Stimulated activated CD4-positive, alpha-beta T cell treated with anti-CD3 and anti-CD28 coated beads, Interleukin-1b, Interleukin-23, amount 100 ng/mL, for 48 hours (primary cell): Measurements from ENCODE around the gene ANKH.

Experiments
- DNase-seq: peaks from one replicate; pipeline ENCODE4 v3.0.0-alpha.2; 2020

ANKH gene

GRCh38 chr5:14757850-14758249, 113.7 kb downstream of the ANKH start:
- no peak for DNase-seq

DNA sequence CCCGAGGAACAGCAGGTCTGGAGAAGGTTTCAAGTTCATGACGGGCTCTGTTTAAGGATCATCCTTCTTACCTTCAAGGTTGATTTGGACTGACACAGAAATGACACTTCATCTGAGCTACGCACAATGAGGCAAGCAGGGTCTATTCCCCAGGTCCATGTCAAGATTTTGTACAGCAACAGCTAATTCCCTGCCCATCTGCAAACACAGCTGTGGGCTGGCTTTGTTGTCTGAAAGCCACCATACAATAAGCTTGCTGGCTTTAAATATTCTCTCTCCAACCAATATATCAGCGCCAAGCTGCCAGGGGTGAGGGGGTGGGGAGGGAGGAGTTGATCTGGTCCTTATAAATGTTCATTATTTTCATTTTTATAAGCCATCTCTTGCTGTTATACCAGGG, 115.1 kb downstream of the ANKH start:
- DNase-seq, result no peak

GRCh38 chr5:14753947-14754346, 117.6 kb downstream of the ANKH start:
- DNase-seq, result no peak

DNA sequence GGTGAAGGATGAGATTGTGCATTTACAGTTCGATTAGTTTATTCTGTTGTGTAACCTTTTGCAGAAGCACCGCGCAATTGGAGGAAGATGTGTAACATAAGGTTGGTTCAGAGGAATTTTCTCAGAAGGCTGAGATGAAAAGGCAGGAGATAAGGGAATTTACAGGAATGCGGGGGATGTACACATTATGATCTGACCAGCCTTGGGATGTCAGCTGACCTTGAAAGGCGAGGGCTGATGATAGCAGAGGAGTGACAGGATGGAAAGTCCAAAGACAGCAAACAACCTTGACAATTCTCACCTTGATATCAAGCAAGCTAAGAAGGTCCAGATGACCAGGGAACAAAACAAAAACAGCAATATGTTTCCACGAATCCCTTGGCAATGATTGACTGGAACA, 118.3 kb downstream of the ANKH start:
- DNase-seq, result no peak

- no peak for DNase-seq
Measured at GRCh38 chr5:14752497-14753071, 119.0 kb downstream of the ANKH start.

GRCh38 chr5:14750712-14751111, 120.9 kb downstream of the ANKH start:
- DNase-seq, result no peak

GRCh38 chr5:14749579-14750101, 121.9 kb downstream of the ANKH start:
- no peak for DNase-seq

GRCh38 chr5:14748180-14748900, 123.2 kb downstream of the ANKH start:
- no peak for DNase-seq

DNA sequence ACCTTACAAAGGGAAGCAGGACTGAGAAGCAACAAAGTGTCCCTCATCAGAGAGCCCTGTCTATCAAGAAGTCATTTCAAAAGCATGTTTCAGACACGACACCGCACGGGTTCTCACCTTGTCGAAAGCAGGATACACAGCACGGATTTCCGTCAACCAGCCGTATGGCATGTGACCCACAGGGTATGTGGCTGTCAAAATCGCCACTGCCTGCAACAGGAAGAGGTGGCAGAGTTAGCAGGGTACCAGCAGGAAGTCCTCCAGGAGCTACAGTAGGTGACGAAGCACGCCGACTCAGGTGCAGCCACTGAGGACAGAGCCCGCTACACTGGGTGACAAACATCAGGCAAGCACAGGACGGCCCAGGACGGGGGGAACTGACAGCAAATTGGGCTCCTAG, 125.8 kb downstream of the ANKH start:
- DNase-seq, result peak; percentile 11

GRCh38 chr5:14745188-14745563, 126.4 kb downstream of the ANKH start:
- no peak for DNase-seq

DNA sequence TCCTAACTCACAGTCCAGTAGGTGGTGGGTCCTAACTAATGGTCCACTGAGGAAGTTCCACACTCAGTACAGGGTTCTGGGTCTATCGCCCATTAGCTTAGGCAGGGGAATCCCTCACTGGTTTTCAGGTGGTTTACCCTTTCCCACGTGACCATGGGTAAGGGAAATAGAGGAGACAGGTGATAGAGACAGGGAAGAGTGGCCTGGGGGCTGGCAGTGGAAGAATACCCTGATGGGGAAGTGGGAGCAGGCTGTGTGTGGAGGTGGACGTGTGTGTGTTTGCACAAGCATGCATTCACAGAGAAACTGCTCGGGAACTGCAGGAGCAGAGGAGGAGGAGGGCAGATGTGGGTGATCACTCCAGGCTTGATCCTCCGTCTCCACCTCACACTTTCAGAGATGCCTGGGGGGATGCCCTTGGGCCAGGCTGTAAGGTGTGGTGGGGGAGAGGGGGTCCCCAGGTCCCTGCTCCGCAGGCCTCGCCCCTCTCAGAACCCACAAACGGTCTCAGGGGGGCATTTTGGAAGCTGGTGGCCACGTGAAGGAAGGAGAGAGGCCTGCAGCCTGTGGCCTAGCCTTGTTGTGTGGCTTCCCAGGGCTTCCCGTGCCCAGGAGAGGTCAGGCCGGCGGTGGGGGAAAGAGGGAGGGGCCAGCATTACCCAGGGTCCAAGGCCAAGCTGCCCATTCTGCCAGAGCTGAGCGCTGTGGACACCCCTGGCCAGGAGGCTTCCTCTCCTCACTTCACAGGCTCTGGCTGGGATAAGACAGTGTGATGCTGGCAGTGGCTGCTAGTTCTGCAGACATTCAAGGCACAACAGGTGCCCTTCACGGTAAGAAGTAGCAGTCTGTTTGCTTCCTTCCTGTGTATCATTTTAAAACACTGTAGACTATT, 127.0 kb downstream of the ANKH start:
- no peak for DNase-seq

GRCh38 chr5:14743601-14744295, 127.8 kb downstream of the ANKH start:
- no peak for DNase-seq

DNA sequence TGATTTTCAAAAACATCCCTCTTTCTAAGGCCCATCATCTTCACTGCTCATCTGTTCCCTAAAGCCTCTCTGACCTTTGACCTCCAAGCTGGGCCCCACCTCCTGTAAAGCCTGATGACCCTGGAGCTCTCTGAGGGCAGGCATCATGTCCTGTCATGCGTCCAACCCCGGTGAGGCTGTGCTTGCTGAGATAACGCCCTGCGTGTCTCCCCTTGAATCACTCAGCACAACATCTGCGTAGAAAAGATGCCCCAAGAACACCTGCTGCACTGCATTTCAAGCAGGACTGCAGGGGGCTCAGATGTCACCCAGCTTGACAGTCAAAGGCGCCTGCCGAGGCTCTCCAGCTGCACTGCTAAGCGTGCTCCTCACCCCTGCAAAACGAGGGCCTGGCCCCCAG, 129.1 kb downstream of the ANKH start:
- DNase-seq, result no peak

DNA sequence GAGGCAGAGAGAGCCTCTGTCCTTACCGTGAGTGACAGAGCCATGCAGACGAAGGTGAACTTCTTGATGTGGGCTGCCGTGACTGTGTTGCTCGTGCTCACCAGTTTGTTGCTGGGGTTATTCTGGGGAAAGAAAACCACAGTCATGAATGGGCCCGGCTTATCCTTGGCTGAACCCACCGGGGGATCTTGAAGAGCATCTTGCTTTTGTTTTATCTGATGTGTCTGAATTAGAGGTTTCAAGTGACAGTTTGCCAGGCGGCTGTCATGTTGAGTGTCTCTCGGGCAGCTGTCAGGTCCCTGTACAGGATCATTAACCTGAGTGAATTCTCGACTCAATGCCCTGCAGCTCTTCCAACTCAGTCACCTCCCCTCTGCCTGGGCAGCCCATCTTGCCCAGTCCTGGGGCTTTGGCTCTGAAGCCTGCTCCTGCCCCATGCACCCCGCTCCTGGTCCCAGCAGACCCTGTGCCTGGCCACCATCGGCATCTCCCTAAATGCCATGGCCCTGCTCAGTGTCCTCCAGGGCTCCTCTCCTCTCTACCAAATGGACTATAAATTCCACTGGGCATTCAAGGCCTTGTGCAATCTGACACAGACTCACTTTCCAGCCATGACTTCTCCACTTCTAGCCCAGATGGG, 129.7 kb downstream of the ANKH start:
- no peak for DNase-seq

- DNase-seq, result no peak
Measured at GRCh38 chr5:14741131-14741530, 130.4 kb downstream of the ANKH start.

DNA sequence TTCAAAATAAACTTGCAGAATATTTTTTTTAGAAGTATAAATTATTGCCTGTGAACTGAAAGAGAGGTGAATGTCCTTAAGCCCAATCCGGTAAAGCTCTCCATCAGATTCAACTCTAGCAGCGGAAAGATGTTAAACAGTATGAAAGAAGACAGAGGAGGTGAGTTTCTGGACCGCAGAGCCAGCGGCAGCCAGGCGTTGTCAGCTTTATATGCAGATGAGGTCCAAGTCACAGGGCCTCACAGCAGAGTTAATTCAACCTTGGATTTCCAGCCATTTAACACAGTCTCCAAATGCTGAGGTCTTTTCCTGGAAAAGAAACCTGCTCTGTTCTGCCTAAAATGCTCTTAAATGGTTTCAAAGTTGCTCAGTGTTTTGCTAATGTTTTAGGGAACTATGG, 131.6 kb downstream of the ANKH start:
- DNase-seq, result no peak

- DNase-seq, result no peak
Measured at GRCh38 chr5:14739538-14739937, 132.0 kb downstream of the ANKH start.

DNA sequence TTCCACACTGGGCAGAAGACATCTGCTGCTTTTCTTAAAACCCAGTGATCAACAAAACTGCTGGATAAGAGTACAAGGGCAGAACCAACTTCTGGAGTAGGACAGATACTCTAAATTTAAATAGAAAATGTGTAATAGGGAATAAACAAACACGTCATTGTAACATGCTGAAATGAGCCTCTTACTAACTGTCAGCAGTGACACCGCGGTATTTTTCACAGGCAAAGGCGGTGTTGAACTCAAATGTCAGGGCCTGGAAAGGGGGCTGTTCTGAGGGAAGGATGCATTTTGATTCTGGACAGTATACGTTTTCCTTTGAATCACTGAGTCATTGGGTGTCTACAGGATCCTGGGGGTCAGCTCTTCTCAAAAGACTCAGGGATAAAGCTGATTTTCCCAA, 133.5 kb downstream of the ANKH start:
- DNase-seq, result no peak

GRCh38 chr5:14737291-14737690, 134.3 kb downstream of the ANKH start:
- DNase-seq, result no peak

- DNase-seq, result no peak
Measured at GRCh38 chr5:14735944-14736343, 135.6 kb downstream of the ANKH start.

DNA sequence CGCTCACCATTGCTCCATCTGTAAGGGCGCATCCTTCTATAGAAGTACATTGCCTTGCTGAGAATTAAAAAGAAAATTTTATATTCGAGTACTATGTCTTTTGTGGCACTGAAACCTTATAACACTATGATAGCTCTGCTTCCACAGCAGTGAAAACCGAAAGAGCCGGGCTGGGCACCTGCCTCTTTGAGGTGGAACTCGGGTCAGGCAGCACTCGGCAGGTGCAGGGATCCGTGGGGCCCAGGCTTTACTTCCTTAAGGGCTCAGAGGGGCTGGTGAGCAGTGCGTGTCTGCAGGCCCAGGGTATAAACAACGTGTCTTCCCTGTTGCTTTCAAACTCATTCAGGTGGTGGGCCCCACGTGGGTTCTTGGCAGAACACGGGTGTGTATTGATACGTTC, 137.2 kb downstream of the ANKH start:
- DNase-seq, result no peak

DNA sequence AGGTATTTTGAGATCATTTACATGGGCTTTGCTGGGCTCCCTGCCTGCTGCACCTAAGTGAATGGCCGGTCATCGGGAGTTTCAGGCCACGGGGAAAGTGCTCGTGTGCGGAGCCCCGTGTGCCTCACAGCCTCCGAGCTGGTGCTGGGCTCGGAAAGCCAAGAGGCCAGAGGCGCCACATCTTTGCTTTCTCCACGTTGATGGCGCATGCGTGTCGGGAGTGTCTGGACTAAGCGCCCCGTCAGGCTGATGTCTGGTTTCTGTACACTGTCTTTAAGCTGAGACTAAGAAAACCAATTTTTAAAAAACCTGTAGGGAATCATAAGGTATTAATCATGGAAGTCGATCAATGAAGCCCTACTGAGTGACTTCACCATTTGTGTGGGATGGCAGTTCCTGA, 137.9 kb downstream of the ANKH start:
- DNase-seq, result no peak

DNA sequence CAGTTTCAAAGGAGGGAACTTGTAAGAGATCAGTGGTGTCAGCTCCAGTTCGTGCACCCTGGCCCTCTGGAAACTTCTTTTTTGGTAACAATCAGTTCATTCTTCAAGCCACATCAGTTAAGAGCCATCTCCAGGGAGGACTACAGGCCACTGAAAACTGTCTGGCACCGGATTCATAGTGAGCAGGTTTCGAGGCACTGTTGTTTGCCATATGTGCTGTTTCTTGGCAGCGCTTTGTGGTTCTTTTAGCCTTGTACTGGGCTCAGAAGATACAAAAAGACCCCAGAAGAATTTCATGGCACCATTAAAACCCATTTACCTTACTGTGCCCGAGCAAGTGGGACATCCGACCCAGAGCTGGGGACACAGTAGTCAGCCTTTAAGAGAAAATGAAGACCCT, 138.6 kb downstream of the ANKH start:
- no peak for DNase-seq
